HepG2 (cell line): ENCODE data around the gene LARP1B. TPM values are rescaled to one million over a fixed set of nuclear protein-coding genes. Genes with fewer than 3 reads are reported as not detected.

Source experiments
- ATAC-seq: fragments of 200-7000 bp; cut with Tn5 transposase; 3 replicates; pipeline ENCODE4 v1.9.1; 2020; ENCODE audit warnings: mild to moderate bottlenecking, moderate library complexity
- BruUV-seq: library from RNA; stranded (reverse); fragments of 400-500 nt; replicated peaks from 2 replicates; lab custom pipeline; 2021; lab: Mats Ljungman, UMichigan
- CTCF ChIA-PET: fragments of 300-600 bp; formaldehyde crosslinking; extraction: SDS; loops from one replicate; lab custom pipeline; 2021; ENCODE audit warnings: low total read pairs, inconsistent platforms, low intra/inter-chr PET ratio; lab: Yijun Ruan, JAX
- POLR2A ChIA-PET: fragments of 350-600 bp; sonication (Branson Sonifier 250); formaldehyde crosslinking; loops from one replicate; lab custom pipeline; 2020; ENCODE audit warnings: antibody characterized with exemption, inconsistent platforms; lab: Yijun Ruan, JAX
- DNase-seq: peaks from one replicate; pipeline ENCODE4 v3.0.0-alpha.2; 2015; ENCODE audit warnings: low spot score
- FAIRE-seq: peaks from 3 replicates; lab custom pipeline; 2011; peaks lifted over from hg19 to GRCh38; lab: Jason Lieb, UNC
- H2AFZ ChIP-seq: one replicate; pipeline ENCODE4 v1.6.1; 2011; ENCODE audit warnings: low read length, inconsistent platforms
- H3K27ac ChIP-seq: fragments of 300-600 bp; 3 replicates; pipeline ENCODE4 v1.8.0; 2011; ENCODE audit warnings: mixed run types, mild to moderate bottlenecking, mixed read lengths, low read length, inconsistent platforms; ENCODE audit not compliant: insufficient read depth; ENCODE audit errors: extremely low read length
- H3K27me3 ChIP-seq, 2 experiments: fragments of 200-600 bp in 1 of 2; 2 replicates in 1 of 2; 3 replicates in 1 of 2; pipeline versions ENCODE4 v1.6.0 to v1.8.0; 2011; ENCODE audit warnings: low read length in 2 of 2, mild to moderate bottlenecking in 2 of 2, moderate library complexity in 2 of 2, inconsistent platforms in 1 of 2; ENCODE audit not compliant: insufficient read depth in 2 of 2, control insufficient read depth in 1 of 2
- H3K36me3 ChIP-seq, 2 experiments: fragments of 200-600 bp in 1 of 2; replicated peaks in 1 of 2; 2 replicates in 1 of 2; 3 replicates in 1 of 2; pipeline versions ENCODE4 v1.5.1 to v1.8.0; 2011; ENCODE audit warnings: low read length in 2 of 2, inconsistent platforms in 1 of 2; ENCODE audit not compliant: insufficient read depth in 2 of 2, control insufficient read depth in 1 of 2
- H3K4me1 ChIP-seq: 2 replicates; pipeline ENCODE4 v1.5.1; 2012; ENCODE audit warnings: low read length, inconsistent platforms; ENCODE audit not compliant: insufficient read depth
- H3K4me2 ChIP-seq: 2 replicates; pipeline ENCODE4 v1.6.0; 2011; ENCODE audit warnings: low read depth, low read length, inconsistent platforms
- H3K4me3 ChIP-seq, 3 experiments: fragments of 200-600 bp in 1 of 3; sonication (generic), shearing (Covaris generic) in 1 of 3; replicated peaks in 1 of 3; 2 replicates each; pipeline ENCODE4 v1.5.1; 2011 to 2016; ENCODE audit warnings: low read length in 3 of 3, inconsistent platforms in 2 of 3, low read depth in 2 of 3, mild to moderate bottlenecking in 2 of 3, control low read depth in 1 of 3, mixed read lengths in 1 of 3; ENCODE audit not compliant: insufficient read depth in 1 of 3
- H3K79me2 ChIP-seq: one replicate; pipeline ENCODE4 v1.6.1; 2011; ENCODE audit warnings: low read length, inconsistent platforms; ENCODE audit not compliant: insufficient read depth
- H3K9ac ChIP-seq: 2 replicates; pipeline ENCODE4 v1.6.0; 2011; ENCODE audit warnings: mild to moderate bottlenecking, low read depth, low read length, inconsistent platforms; ENCODE audit not compliant: insufficient read depth
- H3K9me3 ChIP-seq: 2 replicates; pipeline ENCODE4 v1.5.1; 2012; ENCODE audit warnings: mild to moderate bottlenecking, low read length
- H4K20me1 ChIP-seq: 2 replicates; pipeline ENCODE4 v1.6.0; 2011; ENCODE audit warnings: inconsistent platforms, mild to moderate bottlenecking, low read length, moderate library complexity; ENCODE audit not compliant: insufficient read depth
- BRD4 ChIP-seq: sonication (generic); formaldehyde crosslinking; IDR thresholded peaks from 2 replicates; pipeline ENCODE4 v1.4.0; 2020; ENCODE audit warnings: missing genetic modification reagents
- KDM5B ChIP-seq: sonication (generic); formaldehyde crosslinking; IDR thresholded peaks from 2 replicates; pipeline ENCODE4 v1.4.0; 2020; ENCODE audit warnings: missing genetic modification reagents, mild to moderate bottlenecking, borderline replicate concordance
- KLF12 ChIP-seq: sonication (generic); formaldehyde crosslinking; IDR thresholded peaks from 2 replicates; pipeline ENCODE4 v1.4.0; 2020; ENCODE audit warnings: missing genetic modification reagents, borderline replicate concordance
- KLF6 ChIP-seq: IDR thresholded peaks from 2 replicates; pipeline ENCODE4 v1.8.0; 2016; ENCODE audit warnings: missing biosample characterization, missing genetic modification reagents
- MXI1 ChIP-seq: IDR thresholded peaks from 3 replicates; pipeline ENCODE4 v1.6.1; 2012; ENCODE audit warnings: low read depth, low read length, inconsistent platforms, borderline replicate concordance
- SOX5 ChIP-seq: IDR thresholded peaks from 2 replicates; pipeline ENCODE4 v1.6.1; 2016; ENCODE audit warnings: borderline replicate concordance
- ZBTB1 ChIP-seq: sonication (generic); formaldehyde crosslinking; IDR thresholded peaks from 2 replicates; pipeline ENCODE4 v1.4.0; 2020; ENCODE audit warnings: missing genetic modification reagents, borderline replicate concordance
- ZBTB21 ChIP-seq: sonication (generic); formaldehyde crosslinking; IDR thresholded peaks from 2 replicates; pipeline ENCODE4 v1.4.0; 2020; ENCODE audit warnings: missing genetic modification reagents
- ZFYVE20 ChIP-seq: sonication (generic); formaldehyde crosslinking; IDR thresholded peaks from 2 replicates; pipeline ENCODE4 v1.8.0; 2023; ENCODE audit warnings: low read depth, mild to moderate bottlenecking, moderate library complexity, missing genetic modification reagents, borderline replicate concordance
- ZKSCAN8 ChIP-seq: IDR thresholded peaks from 2 replicates; pipeline ENCODE4 v1.6.1; 2016; ENCODE audit warnings: borderline replicate concordance, missing genetic modification reagents, missing compliant biosample characterization
- ZNF768 ChIP-seq: sonication (generic); formaldehyde crosslinking; IDR thresholded peaks from 2 replicates; pipeline ENCODE4 v1.4.0; 2020; ENCODE audit warnings: missing genetic modification reagents
- WGBS: methylation state at CpG from one replicate; pipeline ENCODE4 v1.1.6; 2017; ENCODE audit warnings: low lambda C conversion rate; 5-methylcytosine and 5-hydroxymethylcytosine counted together
- in situ Hi-C: cut with HindIII; loops from 2 replicates; pipeline ENCODE4 v1.10.0; 2017; ENCODE audit warnings: low pct_unique_long_range_greater_than_20kb; ENCODE audit not compliant: extremely low pct_ligation_motif_present
- intact Hi-C: fragments of 100-400 bp; cut with micrococcal nuclease; formaldehyde crosslinking; loops from one replicate; pipeline ENCODE4 v1.10.0; 2022; ENCODE audit not compliant: unreplicated experiment
- polyA plus RNA-seq, 8 experiments: library from polyadenylated mRNA; depleted of rRNA in 3 of 8; stranded (reverse) in 7 of 8; unstranded in 1 of 8; fragments of >200 nt; fragmentation: Illumina TruSeq in 4 of 8; extraction: Trizol in 4 of 8; gene quantifications; 2 replicates each; pipeline versions ENCODE4 v1.2.1 to v1.2.3, GENCODE V29; 2011 to 2016; ENCODE audit warnings: low read depth in 4 of 8, missing spikeins in 1 of 8, mixed read lengths in 1 of 8; ENCODE audit not compliant: insufficient read depth in 1 of 8
- total RNA-seq, 5 experiments: library from RNA; depleted of rRNA; stranded (reverse); fragments of >200 nt; fragmentation: Illumina TruSeq; extraction: Trizol; gene quantifications; 2 replicates each; pipeline ENCODE4 v1.2.3, GENCODE V29; 2016; ENCODE audit warnings: low read depth in 1 of 5
- TF ChIP-seq, protein P1 (sequence below): fragments of 450-650 bp; IDR thresholded peaks from 2 replicates; pipeline ENCODE4 v1.6.1; 2017

The LARP1B gene
- total and polyA plus RNA-seq, 2 of the 13 experiments (the other 11 are each of a cell fraction or from before 2014, with no cell fraction given), result 19.2 to 52.7 TPM

DNA sequence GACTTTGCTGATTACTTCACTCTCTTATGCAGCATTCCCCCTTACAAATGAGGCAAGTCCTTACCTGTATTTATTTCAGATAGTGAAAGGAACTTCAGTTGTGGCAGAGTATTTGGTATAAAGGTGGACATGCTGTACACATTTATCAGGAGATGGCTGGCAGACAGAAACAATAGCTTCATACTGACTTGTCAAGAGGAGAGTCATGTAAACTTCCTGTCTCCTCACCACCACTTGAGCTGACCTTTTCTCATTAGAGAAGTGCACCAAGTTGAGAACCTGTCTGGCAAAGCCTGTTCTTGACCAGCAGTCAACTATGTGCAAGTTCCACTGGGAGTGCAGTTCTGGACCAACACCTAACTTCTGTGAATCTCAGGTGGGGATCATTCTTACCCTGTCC is 80.8 kb downstream of the LARP1B start (continued):
- TF ChIP-seq BRD4 (CRISPR knock-in tag) (no peak), KDM5B (CRISPR knock-in tag) (no peak), KLF12 (CRISPR knock-in tag) (no peak), ZFYVE20 (CRISPR knock-in tag) (no peak), ZBTB21 (CRISPR knock-in tag) (no peak), MXI1 (no peak), ZKSCAN8 (CRISPR knock-in tag) (no peak)
- TF ChIP-seq, protein P1, sequence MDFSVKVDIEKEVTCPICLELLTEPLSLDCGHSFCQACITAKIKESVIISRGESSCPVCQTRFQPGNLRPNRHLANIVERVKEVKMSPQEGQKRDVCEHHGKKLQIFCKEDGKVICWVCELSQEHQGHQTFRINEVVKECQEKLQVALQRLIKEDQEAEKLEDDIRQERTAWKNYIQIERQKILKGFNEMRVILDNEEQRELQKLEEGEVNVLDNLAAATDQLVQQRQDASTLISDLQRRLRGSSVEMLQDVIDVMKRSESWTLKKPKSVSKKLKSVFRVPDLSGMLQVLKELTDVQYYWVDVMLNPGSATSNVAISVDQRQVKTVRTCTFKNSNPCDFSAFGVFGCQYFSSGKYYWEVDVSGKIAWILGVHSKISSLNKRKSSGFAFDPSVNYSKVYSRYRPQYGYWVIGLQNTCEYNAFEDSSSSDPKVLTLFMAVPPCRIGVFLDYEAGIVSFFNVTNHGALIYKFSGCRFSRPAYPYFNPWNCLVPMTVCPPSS, result no peak

DNA sequence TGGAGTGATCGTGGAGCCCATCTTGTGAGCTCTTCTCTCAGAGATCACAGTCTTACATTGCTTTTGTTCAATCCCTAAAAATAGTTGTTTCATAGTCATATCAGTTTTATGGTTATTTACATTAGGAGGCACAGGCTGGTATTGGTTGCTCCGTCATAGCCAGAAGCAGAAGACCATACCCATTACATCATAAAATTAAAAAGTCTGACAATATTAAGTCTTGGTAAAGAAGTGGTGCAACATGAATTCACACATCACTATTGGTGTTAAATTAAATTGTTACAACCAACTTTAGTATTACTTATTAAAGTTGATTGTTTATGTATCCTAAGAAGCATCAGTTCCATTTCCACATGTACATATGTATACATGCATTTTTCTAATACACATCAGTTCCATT is 84.6 kb downstream of the LARP1B start:
- H2AFZ ChIP-seq, result no peak overlapping the region
- intact Hi-C loops (no loop called here), in situ Hi-C loops (no loop called here)
- H3K4me1 ChIP-seq, result no peaks in the 10 kb centered on the region
- no TSS peak for BruUV-seq
- ATAC-seq (no peak), DNase-seq (no peak), FAIRE-seq (no peak)
- 98% methylated on average over 2 of the region's 2 CpGs for WGBS
- H4K20me1 ChIP-seq, result no peaks in the 10 kb centered on the region
- TF ChIP-seq ZBTB1 (CRISPR knock-in tag), result no peak
- TF ChIP-seq KLF6 (CRISPR knock-in tag), result no peak
- TF ChIP-seq SOX5 (CRISPR knock-in tag), result no peak
- no peak for TF ChIP-seq ZNF768 (CRISPR knock-in tag)
- no peak overlapping the region for H3K4me3 ChIP-seq
- H3K9ac ChIP-seq, result no peak overlapping the region
- H3K9me3 ChIP-seq, result no peaks in the 10 kb centered on the region
- no peak overlapping the region for H3K27ac ChIP-seq
- H3K4me2 ChIP-seq, result no peak overlapping the region
- ChIA-PET POLR2A (no interaction called here), CTCF (no interaction called here)
- no peaks in the 10 kb centered on the region for H3K79me2 ChIP-seq
- H3K36me3 ChIP-seq, result peaks cover 0 to 2% of the 10 kb centered on the region in 2 experiments; a peak in 1 of 5 replicates
- H3K27me3 ChIP-seq, result no peaks in the 10 kb centered on the region
